ENCODE results near the gene SLC9B2.

SLC9B2 gene, protein sequence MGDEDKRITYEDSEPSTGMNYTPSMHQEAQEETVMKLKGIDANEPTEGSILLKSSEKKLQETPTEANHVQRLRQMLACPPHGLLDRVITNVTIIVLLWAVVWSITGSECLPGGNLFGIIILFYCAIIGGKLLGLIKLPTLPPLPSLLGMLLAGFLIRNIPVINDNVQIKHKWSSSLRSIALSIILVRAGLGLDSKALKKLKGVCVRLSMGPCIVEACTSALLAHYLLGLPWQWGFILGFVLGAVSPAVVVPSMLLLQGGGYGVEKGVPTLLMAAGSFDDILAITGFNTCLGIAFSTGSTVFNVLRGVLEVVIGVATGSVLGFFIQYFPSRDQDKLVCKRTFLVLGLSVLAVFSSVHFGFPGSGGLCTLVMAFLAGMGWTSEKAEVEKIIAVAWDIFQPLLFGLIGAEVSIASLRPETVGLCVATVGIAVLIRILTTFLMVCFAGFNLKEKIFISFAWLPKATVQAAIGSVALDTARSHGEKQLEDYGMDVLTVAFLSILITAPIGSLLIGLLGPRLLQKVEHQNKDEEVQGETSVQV

DNA sequence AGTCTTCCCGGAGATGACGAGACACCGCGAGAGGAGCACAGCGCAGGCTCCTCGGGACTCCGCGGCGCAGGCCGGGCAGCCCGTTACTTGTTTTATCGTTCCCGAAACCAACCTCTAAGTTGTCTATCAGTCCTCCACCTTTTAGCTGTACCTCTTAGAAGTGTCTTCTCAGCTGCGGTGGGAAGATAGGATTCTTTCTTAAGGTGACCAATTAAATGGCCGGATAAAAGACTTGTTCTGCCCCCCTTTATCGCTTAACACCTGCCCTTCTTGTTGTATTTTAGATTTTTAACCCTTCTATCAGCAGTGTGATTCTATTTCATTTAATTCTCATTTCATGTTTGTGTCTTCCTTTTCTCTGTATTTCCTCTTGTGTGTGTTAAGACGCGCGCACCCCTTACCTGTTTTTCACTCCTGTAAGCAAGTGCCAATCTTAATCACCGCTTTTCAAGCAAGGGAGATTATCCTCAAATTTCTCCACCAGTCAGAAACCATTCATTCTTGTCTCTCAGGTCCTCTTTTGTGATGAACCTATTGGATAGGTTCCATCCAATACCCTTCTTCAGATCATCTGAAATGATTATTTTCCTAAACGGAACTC, at the start of gene SLC9B2:
Gene SLC9B2 (minus strand): TSS at position 15 of the 601 bp plus-strand sequence. CDS start 9,211 bp downstream, outside the sequence.
- H3K4me2 ChIP-seq (ENCODE audit: low read length): peak within 1 kb of the TSS; percentile 95
- H3K27me3 ChIP-seq (ENCODE audit: insufficient read depth, low read length): no peaks in the 10 kb centered on the region
- peak within 1 kb of the TSS; percentile 74 for H3K9ac ChIP-seq (ENCODE audit: low read length)
- peaks cover 47% of the 10 kb centered on the region for H3K4me1 ChIP-seq (ENCODE audit: insufficient read depth, low read length, severe bottlenecking)
- H3K27ac ChIP-seq (ENCODE audit: low read depth, low read length, poor library complexity, severe bottlenecking): peak within 1 kb of the TSS; percentile 89
- no peaks in the 10 kb centered on the region for H3K9me3 ChIP-seq (ENCODE audit: low read length)
- peak within 1 kb of the TSS; percentile 80 for H2AFZ ChIP-seq (ENCODE audit: low read length)
- H4K20me1 ChIP-seq (ENCODE audit: insufficient read depth, low read length): no peaks in the 10 kb centered on the region
- TF ChIP-seq, protein P1, sequence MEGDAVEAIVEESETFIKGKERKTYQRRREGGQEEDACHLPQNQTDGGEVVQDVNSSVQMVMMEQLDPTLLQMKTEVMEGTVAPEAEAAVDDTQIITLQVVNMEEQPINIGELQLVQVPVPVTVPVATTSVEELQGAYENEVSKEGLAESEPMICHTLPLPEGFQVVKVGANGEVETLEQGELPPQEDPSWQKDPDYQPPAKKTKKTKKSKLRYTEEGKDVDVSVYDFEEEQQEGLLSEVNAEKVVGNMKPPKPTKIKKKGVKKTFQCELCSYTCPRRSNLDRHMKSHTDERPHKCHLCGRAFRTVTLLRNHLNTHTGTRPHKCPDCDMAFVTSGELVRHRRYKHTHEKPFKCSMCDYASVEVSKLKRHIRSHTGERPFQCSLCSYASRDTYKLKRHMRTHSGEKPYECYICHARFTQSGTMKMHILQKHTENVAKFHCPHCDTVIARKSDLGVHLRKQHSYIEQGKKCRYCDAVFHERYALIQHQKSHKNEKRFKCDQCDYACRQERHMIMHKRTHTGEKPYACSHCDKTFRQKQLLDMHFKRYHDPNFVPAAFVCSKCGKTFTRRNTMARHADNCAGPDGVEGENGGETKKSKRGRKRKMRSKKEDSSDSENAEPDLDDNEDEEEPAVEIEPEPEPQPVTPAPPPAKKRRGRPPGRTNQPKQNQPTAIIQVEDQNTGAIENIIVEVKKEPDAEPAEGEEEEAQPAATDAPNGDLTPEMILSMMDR (IDR thresholded peaks at IDR 0.05; ENCODE audit: low read length): no peak
- TF ChIP-seq EZH2 (IDR thresholded peaks at IDR 0.05; ENCODE audit: borderline replicate concordance, low read length): no peak
- H3K36me3 ChIP-seq (ENCODE audit: insufficient read depth, low read length): peaks cover 18% of the 10 kb centered on the region
- H3K79me2 ChIP-seq (ENCODE audit: insufficient read depth, low read length): peaks cover 36% of the 10 kb centered on the region
- H3K4me3 ChIP-seq (ENCODE audit: low read depth, low read length, poor library complexity, severe bottlenecking): peak within 1 kb of the TSS; percentile 67
- H3F3A ChIP-seq (ENCODE audit: insufficient read depth, low read length): no peaks in the 10 kb centered on the region
- H3K9me2 ChIP-seq (ENCODE audit: low read depth, low read length): no peaks in the 10 kb centered on the region

DNA sequence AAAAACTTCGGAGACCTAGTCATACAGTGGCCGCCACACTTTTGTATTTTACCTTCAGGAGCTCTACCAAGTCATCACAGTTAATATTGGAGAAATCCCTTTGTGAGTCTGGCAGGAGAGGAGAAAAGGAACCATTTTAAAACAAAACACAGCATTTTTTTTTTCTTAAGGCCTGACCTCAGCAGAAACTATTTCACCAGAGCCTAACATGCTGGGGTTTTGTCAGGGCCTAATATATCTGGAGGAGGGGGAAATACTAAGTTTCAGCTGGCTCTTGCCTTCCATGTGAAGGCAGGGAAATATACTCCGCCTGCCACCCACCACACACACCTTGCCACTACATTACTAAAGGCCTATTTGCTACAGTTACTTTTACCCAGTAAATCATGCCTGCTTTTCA, 49.6 kb upstream of the SLC9B2 start:
- H3K9ac ChIP-seq (ENCODE audit: low read length): no peak overlapping the region
- no peaks in the 10 kb centered on the region for H3K9me2 ChIP-seq (ENCODE audit: low read depth, low read length)
- peaks cover 77% of the 10 kb centered on the region for H3K36me3 ChIP-seq (ENCODE audit: insufficient read depth, low read length)
- 0 out of 2 replicates have a peak, but pooled peaks cover 3% of the 10 kb centered on the region for H3K9me3 ChIP-seq (ENCODE audit: low read length)
- H3K4me1 ChIP-seq (ENCODE audit: insufficient read depth, low read length, severe bottlenecking): no peaks in the 10 kb centered on the region
- no peak overlapping the region for H2AFZ ChIP-seq (ENCODE audit: low read length)
- no peak overlapping the region for H3K27ac ChIP-seq (ENCODE audit: low read depth, low read length, poor library complexity, severe bottlenecking)
- H4K20me1 ChIP-seq (ENCODE audit: insufficient read depth, low read length): no peaks in the 10 kb centered on the region
- no peaks in the 10 kb centered on the region for H3F3A ChIP-seq (ENCODE audit: insufficient read depth, low read length)
- H3K4me3 ChIP-seq (ENCODE audit: low read depth, low read length, poor library complexity, severe bottlenecking): no peak overlapping the region
- H3K79me2 ChIP-seq (ENCODE audit: insufficient read depth, low read length): no peaks in the 10 kb centered on the region
- H3K27me3 ChIP-seq (ENCODE audit: insufficient read depth, low read length): no peaks in the 10 kb centered on the region
- no peak overlapping the region for H3K4me2 ChIP-seq (ENCODE audit: low read length)
- no peak for TF ChIP-seq EZH2 (IDR thresholded peaks at IDR 0.05; ENCODE audit: borderline replicate concordance, low read length)
- TF ChIP-seq, protein P1 (IDR thresholded peaks at IDR 0.05; ENCODE audit: low read length): no peak

DNA sequence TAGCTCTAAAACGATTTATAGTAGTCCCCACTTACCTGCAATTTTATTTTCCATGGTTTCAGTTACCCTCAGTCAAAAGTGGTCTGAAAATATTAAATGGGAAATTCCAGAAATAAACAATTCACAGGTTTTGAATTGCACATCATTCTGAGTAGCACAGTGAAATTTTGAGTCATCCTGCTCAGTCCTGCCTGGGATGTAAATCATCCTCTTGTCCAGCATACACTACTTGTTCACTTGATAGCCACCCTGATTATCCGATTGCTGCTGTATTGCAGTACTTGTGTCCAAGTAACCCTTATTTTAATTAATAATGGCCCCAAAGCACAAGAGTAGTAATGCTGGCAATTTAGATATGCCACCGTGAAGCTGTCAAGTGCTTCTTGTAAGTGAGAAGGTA, 46.6 kb upstream of the SLC9B2 start:
- Histone ChIP-seq H3F3A (ENCODE audit: insufficient read depth, low read length) (no peaks in the 10 kb centered on the region), H3K9me2 (ENCODE audit: low read depth, low read length) (no peaks in the 10 kb centered on the region), H3K27ac (ENCODE audit: low read depth, low read length, poor library complexity, severe bottlenecking) (no peak overlapping the region), H3K9ac (ENCODE audit: low read length) (no peak overlapping the region), H2AFZ (ENCODE audit: low read length) (no peak overlapping the region), H3K36me3 (ENCODE audit: insufficient read depth, low read length) (peaks cover 59% of the 10 kb centered on the region), H3K27me3 (ENCODE audit: insufficient read depth, low read length) (no peaks in the 10 kb centered on the region), H3K4me3 (ENCODE audit: low read depth, low read length, poor library complexity, severe bottlenecking) (no peak overlapping the region), H3K4me2 (ENCODE audit: low read length) (no peak overlapping the region), H3K9me3 (ENCODE audit: low read length) (no peaks in the 10 kb centered on the region), H3K79me2 (ENCODE audit: insufficient read depth, low read length) (no peaks in the 10 kb centered on the region), H3K4me1 (ENCODE audit: insufficient read depth, low read length, severe bottlenecking) (no peaks in the 10 kb centered on the region), H4K20me1 (ENCODE audit: insufficient read depth, low read length) (no peaks in the 10 kb centered on the region)
- no peak for TF ChIP-seq EZH2 (IDR thresholded peaks at IDR 0.05; ENCODE audit: borderline replicate concordance, low read length)
- TF ChIP-seq, protein P1 (IDR thresholded peaks at IDR 0.05; ENCODE audit: low read length): no peak

Data from OCI-LY1 (cell line).